ENCODE measurements around the gene IFT74.

GRCh38 chr9:26935847-26936246 lies 20.4 kb upstream of the IFT74 start:
- TF ChIP-seq CTCF (IDR thresholded peaks at IDR 0.05 in 2 of 3, conservative IDR thresholded peaks at IDR 0.05 in 1 of 3; ENCODE audit: control insufficient read depth in 2 of 3, extremely low read depth in 1 of 3, insufficient read depth in 1 of 3, low read depth in 3 of 3, low read length in 3 of 3) (no peak), ATF3 (IDR thresholded peaks at IDR 0.05; ENCODE audit: borderline replicate concordance, extremely low read depth, low read depth, low read length) (no peak), POU2F2 (IDR thresholded peaks at IDR 0.05; ENCODE audit: borderline replicate concordance, low read depth, low read length) (no peak), EZH2 (IDR thresholded peaks at IDR 0.05; ENCODE audit: borderline replicate concordance, control insufficient read depth, low read depth, low read length) (no peak), ZNF687 (IDR thresholded peaks at IDR 0.05) (no peak), EP300 (IDR thresholded peaks at IDR 0.05; ENCODE audit: borderline replicate concordance in 1 of 2, control insufficient read depth in 1 of 2, low read depth in 2 of 2, low read length in 2 of 2) (no peak)

Data from GM12878 (cell line).